HG03108 (cell line): ENCODE measurements around the gene NRIP2.
A peak's percentile ranks its signal among the peaks of the same experiment; 100 is the strongest.

Experiments
- ATAC-seq: cut with Tn5 transposase; IDR thresholded peaks from one replicate; pipeline ENCODE4 v1.9.1; 2021; ENCODE audit warnings: moderate library complexity; ENCODE audit not compliant: unreplicated experiment

The NRIP2 gene

GRCh38 chr12:2845280-2845679 is 10.4 kb upstream of the NRIP2 start:
- ATAC-seq: no peak

- no peak for ATAC-seq
Measured at GRCh38 chr12:2844786-2845185, 10.0 kb upstream of the NRIP2 start.

DNA sequence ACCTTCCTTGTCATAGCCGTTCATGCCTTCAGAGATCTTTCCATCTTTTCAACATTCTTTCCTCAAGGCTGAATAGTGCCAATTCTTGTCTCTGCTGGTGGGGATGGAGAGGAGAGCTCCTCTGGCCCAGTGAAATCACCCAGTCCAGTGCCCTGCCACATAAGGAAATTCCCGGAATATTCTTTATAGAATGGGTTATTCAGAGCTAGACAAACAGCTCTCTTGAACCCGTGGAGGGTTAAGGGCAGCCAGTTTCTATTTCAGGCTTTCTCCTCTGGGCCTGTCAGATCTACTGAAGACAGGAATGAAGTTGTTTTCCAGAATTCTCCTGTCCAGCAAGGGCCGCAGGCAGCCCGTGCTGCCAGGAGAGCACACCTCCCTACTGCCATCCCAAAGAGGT is 8.1 kb upstream of the NRIP2 start:
- no peak for ATAC-seq

- ATAC-seq: no peak
Measured at GRCh38 chr12:2841056-2841650, 6.3 kb upstream of the NRIP2 start.

GRCh38 chr12:2836574-2836973 is 1.7 kb upstream of the NRIP2 start:
- no peak for ATAC-seq

GRCh38 chr12:2835691-2836403 is 1.0 kb upstream of the NRIP2 start:
- no peak for ATAC-seq

DNA sequence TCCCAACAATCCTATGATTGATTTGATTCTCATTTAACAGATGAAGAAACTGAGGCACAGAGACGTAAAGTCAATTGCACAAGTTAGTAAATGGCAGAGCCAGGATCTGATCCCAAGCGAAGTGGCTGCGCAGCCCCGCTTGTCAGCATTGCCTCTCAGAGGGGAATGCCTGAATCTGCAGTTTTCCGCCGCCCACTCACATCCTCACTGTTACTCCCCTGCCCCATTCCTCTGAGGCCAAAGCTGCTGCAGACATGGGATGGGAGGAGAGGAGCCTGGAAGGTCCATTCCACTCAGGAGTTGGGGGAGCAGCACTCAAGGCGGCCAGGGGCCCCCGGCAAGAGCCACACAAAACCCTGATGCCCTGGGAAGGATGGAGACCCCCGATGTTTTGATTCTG is 1.0 kb downstream of the NRIP2 start:
- no peak for ATAC-seq

DNA sequence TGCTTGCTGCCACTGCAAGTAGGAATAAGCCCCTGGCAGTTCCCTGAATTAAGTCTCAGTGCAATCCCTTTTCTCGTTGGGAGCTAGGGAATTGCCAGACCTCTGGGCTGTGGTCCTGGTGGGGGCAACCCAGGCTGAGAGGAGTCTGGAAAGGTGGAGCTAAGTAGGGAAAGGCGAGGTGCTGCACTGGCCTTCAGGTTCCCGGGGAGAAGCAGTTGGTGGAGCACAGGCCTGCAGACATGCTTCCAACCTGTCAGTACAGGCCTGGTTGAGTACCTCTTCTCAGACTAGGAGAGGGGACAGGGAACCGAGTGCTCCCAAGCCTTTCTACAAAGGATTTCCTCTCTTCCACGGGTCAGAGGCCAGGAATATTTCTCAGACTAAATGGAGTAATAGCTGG is 1.5 kb downstream of the NRIP2 start:
- ATAC-seq: no peak

DNA sequence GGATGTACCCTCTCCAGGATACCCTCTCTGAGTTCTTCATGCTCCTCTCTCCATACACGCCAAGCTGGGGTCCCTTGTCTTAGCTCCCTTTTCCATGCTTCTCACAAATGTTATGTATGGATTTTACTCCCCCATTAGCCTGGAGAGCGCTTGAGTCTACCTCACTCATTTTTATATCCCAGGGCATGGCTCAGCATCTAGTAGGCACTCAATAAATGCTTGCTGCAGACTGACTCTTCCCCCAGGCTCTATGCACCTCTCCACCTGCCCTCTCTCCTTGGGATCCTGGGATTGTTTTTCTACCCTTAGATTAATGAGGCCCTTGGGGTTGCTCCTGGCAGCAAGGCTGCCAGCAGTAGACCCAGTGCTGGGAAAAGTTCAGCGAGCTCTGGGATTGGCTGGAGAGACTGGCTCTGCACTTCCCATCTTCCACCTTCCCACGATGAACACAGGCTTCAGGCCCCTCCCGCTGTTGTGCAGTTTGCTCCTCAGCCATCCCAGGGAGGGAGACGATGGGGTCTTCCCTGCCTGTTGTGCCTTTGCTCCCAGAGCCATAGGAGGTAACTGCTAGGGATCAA is 2.2 kb downstream of the NRIP2 start:
- ATAC-seq: no peak

DNA sequence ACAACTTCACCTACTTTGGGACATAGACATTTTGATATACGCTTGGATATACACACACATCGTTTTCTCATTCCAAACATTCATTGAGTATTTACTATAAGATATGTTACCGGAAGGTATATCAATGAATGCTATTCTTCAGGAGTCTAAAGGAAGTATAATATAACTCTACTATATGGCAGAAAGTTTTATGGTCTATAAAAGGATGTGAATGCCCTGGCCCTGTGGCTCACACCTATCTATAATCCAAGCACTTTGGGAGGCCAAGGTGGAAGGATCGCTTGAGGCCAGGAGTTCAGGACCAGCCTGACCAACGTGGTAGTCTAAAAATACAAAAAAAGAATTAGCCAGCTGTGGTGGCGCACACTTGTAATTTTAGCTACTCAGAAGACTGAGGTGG is 5.6 kb downstream of the NRIP2 start:
- no peak for ATAC-seq

DNA sequence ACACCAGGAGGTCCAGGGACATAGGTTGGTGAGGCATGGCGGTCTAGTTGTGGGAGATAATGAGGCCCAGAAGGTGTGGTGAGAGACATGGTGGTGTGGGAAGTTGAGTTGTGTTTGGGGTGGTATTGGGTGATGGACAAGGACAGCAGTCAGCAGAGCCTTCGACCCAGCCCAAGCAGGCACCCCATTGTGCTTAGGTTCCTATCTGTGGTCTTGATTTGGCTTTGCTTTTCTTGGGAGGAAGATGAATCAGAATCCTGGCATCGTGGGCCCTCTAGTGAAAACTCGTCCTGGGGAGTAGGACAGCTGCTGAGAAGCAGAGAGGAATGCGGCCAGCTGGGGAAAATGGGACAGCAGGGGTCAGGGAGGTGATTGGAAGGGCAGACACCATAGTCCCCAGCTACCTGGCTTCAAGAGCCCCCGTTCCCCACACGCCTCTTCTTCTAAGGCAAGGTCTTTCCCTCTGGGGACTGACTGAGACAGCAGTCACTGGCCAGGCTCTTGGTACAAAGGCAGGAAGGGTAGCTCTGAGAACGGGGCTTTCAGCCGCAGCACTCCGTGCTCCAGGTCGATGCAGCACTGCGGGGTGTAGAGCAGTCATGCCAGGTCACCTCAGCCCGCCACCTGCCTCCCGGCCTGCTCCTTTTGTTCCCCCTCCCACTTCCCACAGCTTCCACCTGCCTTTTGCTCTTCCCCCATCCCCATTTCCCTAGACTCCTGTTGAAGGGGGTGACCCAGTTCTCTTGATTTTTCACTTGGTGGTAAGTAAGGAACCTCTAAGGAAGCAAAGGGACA is 7.9 kb downstream of the NRIP2 start:
- ATAC-seq: no peak

DNA sequence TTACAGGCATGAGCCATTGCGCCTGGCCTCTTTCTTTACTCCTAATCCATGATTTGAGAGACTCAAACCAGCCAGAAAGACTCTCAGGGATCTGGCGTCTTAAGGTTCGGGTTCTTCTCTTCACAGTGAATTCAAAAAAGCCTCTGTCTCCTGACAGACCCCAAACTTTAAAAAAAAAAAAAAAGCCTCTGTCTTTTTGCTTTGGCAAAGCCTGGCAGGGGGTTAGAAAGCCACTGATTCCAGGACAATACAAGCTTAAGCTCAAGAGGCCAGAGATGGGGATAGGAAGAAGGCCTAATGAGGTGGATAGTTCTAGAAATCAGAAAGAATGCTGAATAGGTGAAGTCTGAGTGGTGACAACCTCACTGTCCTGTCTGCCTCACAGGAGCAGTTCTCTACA is 8.8 kb downstream of the NRIP2 start:
- no peak for ATAC-seq

DNA sequence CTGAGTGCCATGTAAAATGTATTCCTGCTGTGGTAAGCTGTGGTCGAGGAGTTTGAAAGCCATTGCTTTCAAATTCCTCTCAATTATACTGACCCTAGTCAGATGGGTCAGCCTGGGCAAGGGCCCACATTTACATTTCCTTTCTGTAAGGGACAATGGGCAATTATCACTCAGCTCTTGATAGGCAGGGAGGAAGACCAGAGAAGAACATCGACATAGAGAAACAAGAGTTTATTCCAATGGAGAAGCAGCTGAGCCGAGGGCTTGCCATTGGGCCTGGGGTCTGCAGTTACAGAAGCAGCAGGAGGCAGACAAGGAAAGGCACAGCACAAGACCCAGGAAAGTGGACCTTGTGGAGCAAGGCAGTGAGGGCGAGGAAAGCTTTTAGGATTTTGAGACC is 9.7 kb downstream of the NRIP2 start:
- no peak for ATAC-seq

GRCh38 chr12:2824541-2824940 is 10.3 kb downstream of the NRIP2 start:
- no peak for ATAC-seq

- no peak for ATAC-seq
Measured at GRCh38 chr12:2823483-2823882, 11.4 kb downstream of the NRIP2 start.

DNA sequence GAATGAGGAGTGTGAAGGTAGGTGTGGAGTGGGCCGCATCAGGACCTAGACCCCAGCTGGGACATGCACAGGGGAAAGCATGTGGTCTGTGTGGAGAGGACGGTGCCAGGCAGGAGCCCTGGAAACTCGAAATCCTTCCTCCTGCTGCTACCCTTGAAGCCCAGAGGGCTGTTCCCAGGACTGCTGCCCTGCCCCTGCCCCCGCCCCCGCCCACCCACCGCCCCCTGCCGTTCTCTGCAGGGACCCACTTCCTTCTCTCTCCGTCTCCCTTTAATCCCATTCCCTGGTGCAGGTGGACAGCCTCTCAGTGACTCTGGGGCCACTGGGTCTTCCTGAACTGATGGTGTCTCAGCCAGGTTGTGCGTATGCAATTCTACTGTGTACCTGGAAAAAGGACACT is 14.4 kb downstream of the NRIP2 start:
- ATAC-seq: no peak

DNA sequence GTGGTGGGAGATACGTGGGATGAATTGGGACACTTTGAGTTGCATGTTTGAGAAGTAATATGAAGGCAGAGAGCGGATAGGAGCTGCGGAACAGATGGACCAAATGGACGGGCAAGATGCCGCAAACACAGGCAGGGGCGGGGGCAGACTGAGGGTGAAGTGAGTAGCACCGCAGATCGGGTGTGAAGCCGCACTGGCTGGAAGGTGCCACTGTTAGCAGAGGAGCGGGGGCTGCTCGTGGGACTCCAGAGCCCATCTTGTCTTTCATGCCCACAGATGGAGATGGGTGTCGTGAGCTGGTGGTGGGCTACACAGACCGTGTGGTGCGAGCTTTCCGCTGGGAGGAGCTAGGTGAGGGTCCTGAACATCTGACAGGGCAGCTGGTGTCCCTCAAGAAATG is 15.0 kb downstream of the NRIP2 start:
- no peak for ATAC-seq

- peak; percentile 36 for ATAC-seq
Measured at GRCh38 chr12:2813214-2814185, 21.3 kb downstream of the NRIP2 start.

- peak; percentile 95 for ATAC-seq
Measured at GRCh38 chr12:2812290-2813213, 22.3 kb downstream of the NRIP2 start, which contains the start of gene ITFG2. Gene ITFG2, plus strand, starts transcription at chr12:2812668. Its CDS starts 93 bp downstream, at chr12:2812761.
